NCI-H82 treated with DMSO at 0.1 percent for 48 hours (cell line): Measurements from ENCODE around the gene HIVEP3.
A peak's percentile ranks its signal among the peaks of the same experiment; 100 is the strongest.

Source experiments
- DNase-seq: peaks from one replicate; lab custom pipeline; 2025; ENCODE audit not compliant: unreplicated experiment; lab: John Stamatoyannopoulos, UW

HIVEP3 gene

DNA sequence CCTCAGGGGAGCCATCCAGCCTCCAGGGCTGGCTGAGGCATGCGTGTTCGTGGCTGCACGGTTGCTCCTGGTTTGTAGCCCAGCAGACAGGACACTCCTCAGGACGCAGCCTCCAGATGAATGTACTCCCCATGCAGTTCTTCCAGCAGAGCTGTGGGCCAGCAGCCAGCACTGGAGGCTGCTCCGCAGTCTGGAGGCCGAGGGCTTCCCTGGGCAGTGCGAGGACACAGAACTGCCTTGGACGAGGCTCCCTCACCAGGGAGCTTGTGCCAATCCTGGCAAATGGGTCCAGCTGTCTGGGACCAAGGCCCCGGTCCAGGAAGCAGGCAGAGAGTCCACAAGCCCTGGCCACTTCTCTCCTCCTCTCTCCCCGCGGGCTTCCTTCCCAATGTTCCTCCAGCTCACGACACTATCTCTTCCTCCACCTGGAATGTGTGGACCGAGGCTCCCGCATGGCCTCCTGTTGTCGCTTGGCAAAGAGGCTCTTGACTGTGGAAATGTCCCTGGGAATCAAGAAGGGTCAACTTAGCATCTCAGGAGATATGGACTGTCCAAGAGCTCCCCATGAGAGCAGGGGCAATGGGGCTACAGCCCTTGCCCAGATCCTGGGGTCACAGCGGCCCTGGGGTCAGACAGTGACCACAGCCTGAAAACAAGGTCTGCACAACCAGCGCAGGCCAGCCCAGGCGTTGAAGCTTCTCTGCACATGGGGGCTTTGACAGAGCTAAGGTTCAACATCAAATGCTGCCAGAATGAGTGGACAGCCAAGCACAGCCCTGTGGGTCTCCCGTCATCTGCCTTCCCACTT, 439.5 kb downstream of the HIVEP3 start:
- DNase-seq = no peak

DNA sequence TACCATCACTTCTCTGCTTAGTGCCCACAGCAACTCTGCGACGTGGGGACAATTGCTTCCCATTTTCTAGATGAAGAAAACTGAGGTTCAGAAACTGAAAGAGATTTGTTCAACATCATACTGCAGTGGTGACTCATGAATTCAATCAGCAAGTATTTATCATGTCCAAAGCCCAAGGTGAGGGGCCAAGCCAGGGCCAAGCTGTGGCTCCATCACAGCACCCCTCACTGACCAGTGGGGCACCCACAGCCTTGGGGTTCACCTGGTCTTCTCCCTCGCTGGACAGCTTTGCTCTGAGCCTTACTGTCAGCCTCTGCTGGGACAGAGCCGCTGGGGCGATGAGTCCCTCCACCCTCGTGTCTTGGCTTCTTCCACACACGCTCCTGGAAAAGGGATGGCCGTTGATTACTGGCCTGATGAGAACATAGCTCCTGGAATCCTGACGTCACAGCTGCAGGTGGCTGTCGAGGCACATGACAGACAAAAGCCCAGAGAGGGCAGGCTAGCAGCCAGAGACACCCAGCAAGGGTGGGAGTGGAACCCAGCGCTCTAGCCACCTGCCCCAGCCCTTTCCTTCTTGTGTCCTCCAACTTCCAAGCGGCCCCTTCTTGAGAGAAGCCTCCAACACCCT, 440.5 kb downstream of the HIVEP3 start:
- DNase-seq = no peak

DNA sequence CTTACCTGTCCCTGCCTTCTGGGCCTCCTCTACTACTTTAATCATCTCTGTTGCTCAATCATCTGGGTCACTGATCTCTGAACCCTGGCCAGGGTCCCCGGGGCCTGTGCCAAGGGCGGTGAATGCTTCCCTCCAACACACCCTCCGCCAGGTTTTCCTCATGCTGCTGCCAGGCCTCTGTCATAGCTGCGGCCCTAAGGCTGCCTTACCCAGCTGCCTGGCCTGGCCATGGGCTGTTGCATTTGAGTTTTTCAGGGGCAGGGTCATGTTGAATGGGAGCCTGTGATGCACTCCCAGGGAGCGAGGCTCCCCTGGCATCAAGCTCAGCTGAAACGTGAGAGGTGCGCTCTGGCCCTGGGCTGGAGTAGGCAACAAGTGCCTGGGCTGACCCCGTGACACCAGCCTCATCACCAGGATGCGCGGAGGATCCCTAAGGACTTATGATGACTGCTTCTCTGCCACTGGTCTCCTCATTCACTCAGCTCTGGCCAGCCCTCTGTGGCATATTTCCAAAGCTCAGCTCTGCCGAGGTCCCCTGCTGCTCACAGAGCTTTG, 441.8 kb downstream of the HIVEP3 start:
- DNase-seq = no peak

DNA sequence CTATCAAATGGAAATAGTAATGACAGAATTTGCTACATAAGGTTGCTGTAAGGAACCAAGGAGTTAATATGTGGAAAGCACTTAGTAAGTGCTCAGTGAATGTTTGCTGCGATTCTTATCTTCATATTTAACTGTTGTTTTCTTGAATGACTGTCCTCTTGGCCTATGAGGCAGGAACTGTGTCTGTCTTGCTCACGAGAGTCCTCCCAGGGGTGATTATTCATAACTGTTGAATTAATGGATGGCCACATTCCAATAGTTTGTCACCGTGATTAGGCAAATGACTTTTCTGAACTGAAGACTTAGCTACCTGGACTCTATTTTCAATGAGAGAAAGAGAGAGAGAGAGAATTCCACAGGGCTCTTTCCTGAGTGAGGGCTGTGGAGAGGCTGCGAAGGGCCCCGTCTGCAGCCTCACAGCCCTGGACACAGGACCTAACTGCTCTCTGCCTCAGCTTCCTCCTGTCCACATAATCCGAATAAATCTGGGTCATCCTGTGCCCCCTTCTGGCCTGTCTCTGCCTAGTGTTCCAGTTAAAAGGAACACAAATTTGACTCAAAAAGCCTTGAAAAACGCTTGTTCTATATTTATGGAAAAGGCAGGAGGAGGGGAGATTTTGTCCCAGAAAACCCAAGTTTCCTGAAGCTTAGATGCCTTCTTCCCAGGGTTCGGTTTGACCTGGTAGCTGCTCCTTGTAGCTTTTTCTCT, 442.7 kb downstream of the HIVEP3 start:
- DNase-seq = no peak

GRCh38 chr1:41475346-41475745, 443.4 kb downstream of the HIVEP3 start:
- DNase-seq = no peak

- DNase-seq = no peak
These were observed 444.0 kb downstream of the HIVEP3 start for GRCh38 chr1:41474490-41475271.

GRCh38 chr1:41473738-41474362, 444.9 kb downstream of the HIVEP3 start:
- no peak for DNase-seq

GRCh38 chr1:41471658-41472057, 447.1 kb downstream of the HIVEP3 start:
- no peak for DNase-seq

GRCh38 chr1:41469706-41470105, 449.0 kb downstream of the HIVEP3 start:
- DNase-seq = no peak

DNA sequence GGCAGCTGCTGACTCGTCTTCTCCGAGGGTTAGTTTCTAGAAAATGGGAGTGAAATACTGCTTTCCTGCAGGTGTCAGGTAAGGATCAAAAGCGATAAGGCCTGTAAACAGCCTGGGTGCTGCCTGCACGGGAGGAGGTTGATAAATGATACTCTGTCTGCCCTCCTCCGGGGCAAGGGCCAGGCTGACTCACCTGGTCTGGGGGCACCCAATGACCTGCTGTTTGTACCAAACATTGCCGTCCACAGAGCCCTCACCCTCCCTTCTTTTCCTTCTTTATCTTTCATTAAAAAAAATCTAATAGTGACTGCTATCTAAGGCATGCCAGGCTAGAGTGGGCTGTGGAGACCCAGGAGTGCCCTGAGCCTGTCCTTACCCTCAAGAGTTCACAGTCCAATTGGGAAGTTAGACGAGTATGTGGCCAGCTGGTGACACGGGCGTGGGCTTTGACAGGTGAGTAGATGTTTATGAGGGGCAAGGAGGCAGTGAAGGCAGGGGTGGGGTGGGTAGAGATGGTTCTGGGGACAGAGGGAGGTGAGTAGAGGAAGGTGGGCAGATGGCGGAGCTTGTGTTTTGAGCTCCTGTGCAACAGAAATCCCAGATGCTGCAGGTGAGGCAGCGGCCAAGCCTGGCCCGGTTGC, 450.5 kb downstream of the HIVEP3 start:
- DNase-seq = no peak

GRCh38 chr1:41467673-41468072, 451.0 kb downstream of the HIVEP3 start:
- no peak for DNase-seq

DNA sequence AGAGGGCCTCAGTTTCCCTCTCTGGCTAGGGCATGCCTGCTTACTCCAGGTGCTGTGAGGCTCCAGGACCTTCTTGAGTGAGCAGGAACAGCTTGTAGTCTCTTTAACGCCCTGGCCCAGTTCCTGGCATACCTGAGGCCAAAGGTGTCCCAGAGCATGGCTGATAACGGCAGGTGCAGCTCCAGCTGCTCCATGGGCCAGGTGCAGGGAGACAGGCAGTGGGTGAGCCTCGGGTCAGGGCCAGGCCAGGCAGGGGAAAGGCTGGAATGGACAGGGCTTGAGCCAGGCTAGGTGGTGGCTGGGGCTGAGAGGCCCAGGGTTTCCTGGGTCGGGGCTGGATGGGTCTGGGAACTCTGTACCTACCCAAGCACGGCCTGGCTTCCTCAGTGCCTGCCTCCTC, 452.6 kb downstream of the HIVEP3 start:
- no peak for DNase-seq

DNA sequence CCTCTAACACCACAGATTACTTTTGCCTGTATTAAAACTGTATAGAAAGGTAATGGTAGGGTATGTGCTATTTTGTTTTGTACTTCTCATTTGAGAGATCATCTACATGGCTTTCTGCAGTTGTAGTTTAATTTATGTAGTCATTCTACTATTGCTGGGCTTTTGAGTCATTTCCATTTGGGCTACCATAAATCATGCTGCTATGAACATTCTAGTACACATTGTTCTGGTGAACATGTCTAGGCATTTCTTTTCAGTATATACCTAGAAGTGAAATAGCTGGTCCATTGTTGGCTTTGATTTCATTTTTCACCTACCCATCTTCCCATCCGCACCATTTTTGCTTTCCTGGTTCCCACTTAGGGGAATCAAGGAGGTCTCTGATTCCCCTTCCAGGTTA, 453.0 kb downstream of the HIVEP3 start:
- DNase-seq = no peak

- DNase-seq = peak; percentile 66
These were observed 453.8 kb downstream of the HIVEP3 start for GRCh38 chr1:41464885-41465284.

DNA sequence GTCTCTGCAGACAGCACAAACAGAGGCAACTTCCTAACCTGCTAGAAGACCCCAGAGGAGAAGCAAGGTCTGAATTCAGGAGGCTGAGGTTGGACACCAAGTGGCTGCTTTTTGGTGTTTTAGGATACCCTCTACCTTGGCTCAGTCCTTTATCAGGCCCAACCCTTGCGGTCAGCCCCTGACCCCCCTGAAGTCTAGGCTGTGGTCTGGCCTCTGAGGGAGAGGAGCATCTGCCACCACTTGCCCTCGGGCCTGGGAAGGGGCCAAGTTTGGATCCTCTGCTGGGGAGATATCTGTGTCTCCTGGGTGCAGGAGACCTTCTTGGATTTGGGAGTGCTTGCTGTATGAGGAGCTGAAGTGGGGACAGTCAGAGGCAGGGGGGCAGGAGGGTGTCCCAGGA, 455.2 kb downstream of the HIVEP3 start:
- no peak for DNase-seq

DNA sequence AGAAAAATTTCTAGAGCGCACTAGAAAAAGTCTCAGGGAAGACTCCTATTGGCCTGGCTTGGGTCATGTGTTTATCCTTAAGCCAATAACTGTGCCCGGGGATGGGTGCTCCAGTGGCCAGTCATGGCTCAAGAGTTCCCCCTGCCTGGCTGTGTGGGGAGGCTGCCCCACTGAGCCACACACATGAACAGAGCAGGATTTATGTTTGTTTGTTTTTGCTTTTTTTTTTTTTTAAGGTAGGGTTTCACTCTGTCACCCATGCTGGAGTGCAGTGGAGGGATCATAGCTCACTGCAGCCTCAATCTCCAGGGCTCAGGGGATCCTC, 456.1 kb downstream of the HIVEP3 start:
- no peak for DNase-seq

DNA sequence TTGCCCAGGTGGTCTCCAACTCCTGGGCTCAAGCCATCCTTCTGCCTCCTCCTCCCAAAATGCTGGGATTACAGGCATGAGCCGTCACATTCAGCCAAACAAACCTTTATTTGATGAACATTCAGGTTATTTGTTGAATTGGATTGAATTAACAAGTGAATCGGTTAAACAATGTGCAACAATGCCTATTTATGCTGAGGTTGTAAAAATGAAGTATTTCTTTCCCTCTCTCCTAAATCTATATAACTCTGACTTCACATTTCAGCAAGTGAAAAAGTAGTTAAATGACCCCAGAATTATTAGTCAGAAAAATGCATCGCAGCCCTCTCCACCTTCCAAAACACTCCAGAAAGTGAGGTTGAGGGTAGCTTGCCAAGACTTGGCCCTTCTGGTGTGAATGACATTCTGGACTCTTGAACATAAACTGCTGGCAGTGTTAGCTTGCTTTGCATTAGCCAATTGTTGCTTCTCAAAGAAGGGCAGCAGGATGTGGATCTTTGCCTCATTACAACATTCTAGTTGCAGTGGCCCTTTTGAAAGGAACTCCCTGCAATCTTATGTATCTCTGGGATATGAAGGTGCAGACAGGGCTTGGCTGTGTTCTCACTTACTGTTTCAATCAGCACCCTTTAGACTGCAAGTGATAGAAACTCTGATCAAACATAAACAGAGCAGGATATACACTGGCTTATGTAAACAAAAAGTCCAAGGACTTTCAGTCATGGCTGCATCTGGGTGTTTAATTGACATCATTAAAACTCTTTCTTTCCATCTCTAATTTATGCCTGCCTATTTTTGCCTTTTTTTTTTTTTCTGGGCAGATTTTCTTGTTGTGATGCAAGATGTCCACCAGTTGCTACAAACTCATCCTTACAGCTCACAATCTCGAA, 456.7 kb downstream of the HIVEP3 start:
- DNase-seq = no peak

GRCh38 chr1:41456847-41457540, 461.7 kb downstream of the HIVEP3 start:
- no peak for DNase-seq
